Nucleus accumbens (tissue), 56 donors: ENCODE measurements around the gene OXER1.

Experiments used
- DNase-seq, 56 donors: peaks; one replicate each; lab custom pipeline; 2025; lab: John Stamatoyannopoulos, UW

OXER1 gene

GRCh38 chr2:42714686-42715085 lies 49.2 kb downstream of the OXER1 start:
- DNase-seq: no peak

- no peak for DNase-seq
Observed at GRCh38 chr2:42713920-42714319, 50.0 kb downstream of the OXER1 start.

GRCh38 chr2:42712934-42713333 lies 51.0 kb downstream of the OXER1 start:
- DNase-seq: no peak
